DND-41 (cell line): ENCODE data around the gene PTPRN2.

Experiments used
- CTCF ChIP-seq: IDR thresholded peaks from 2 replicates; pipeline ENCODE4 v1.5.1; 2012; ENCODE audit warnings: borderline replicate concordance, low read length, moderate library complexity, mild to moderate bottlenecking; ENCODE audit not compliant: poor library complexity, severe bottlenecking; ENCODE audit errors: extremely low read depth
- EZH2 ChIP-seq: IDR thresholded peaks from 3 replicates; pipeline ENCODE4 v1.6.1; 2012; ENCODE audit warnings: borderline replicate concordance, low read depth, mild to moderate bottlenecking, moderate library complexity, low read length, inconsistent platforms; ENCODE audit not compliant: severe bottlenecking

- no peak for TF ChIP-seq CTCF
- TF ChIP-seq EZH2: no peak
These were observed 205.7 kb downstream of the PTPRN2 start for GRCh38 chr7:158381956-158382355.
